ENCODE data around the gene API5.

DNA sequence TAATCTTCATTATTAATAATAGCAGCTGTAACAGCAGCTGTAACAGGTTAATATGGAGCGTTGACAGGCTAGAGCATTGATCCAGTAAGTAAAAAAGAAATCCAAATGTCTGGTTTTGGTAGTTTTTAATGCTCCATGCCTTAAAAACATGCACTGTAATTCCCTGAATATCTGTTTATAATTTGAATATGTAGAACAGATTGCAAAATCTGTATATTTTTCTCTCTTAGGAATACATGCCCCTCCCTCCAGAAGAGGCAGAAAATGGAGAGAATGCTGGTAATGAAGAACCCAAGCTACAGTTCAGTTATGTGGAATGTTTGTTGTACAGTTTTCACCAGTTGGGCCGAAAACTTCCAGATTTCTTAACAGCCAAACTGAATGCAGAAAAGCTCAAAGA, 16.7 kb downstream of the API5 start:
- TF ChIP-seq, protein P1, sequence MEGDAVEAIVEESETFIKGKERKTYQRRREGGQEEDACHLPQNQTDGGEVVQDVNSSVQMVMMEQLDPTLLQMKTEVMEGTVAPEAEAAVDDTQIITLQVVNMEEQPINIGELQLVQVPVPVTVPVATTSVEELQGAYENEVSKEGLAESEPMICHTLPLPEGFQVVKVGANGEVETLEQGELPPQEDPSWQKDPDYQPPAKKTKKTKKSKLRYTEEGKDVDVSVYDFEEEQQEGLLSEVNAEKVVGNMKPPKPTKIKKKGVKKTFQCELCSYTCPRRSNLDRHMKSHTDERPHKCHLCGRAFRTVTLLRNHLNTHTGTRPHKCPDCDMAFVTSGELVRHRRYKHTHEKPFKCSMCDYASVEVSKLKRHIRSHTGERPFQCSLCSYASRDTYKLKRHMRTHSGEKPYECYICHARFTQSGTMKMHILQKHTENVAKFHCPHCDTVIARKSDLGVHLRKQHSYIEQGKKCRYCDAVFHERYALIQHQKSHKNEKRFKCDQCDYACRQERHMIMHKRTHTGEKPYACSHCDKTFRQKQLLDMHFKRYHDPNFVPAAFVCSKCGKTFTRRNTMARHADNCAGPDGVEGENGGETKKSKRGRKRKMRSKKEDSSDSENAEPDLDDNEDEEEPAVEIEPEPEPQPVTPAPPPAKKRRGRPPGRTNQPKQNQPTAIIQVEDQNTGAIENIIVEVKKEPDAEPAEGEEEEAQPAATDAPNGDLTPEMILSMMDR (IDR thresholded peaks at IDR 0.05), result no peak
- no peak for TF ChIP-seq POLR2A (IDR thresholded peaks at IDR 0.05)

Data from Peyer's patch (tissue), 4 donors.